HS-27A (cell line): Measurements from ENCODE around the gene PDX1.

Source experiments
- DNase-seq: peaks from one replicate; pipeline ENCODE4 v3.0.0-alpha.2; 2012; ENCODE audit warnings: low read depth, missing footprints

PDX1 gene

DNA sequence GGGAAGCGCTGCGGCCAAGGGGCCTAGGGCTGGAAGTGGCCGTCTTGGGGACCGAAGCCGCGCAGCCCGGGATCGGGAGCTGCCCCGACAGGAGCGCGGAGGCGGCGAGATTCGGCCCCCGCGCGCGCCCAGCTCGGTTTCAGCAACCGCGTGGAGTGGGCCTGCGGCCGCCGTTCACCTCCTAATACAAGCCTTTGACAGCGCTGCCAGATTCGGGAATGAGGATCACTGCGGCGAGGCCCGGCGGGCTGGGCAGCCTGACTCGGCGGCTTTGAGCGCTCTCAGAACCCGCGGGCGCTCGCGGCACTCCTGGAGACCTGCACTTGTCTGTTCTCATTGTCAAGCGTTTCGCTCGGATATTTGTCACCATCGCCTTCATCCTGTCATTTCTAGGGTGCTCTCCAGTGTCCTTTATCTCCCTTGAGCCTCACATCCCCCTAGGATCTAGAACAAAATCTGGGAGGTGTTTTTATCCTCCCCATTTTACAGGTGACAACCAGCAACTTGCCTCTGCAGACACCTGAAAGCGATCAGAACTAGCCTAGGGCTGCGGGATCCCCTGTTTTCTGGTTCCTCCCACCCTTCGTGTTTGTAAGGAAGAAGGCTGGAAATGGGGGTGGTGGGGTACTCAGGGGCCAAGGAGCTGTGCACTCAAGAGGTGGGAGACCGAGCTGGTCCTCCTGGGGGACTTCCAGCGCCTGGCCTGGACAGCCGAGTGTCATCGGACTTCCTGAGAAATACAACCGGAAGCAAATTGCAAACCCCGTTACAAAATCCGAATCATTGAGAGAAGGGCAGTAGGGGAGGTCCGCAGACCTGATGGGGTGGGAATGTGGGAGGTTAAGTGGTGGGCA is 50.8 kb downstream of the PDX1 start:
- DNase-seq, result no peak

DNA sequence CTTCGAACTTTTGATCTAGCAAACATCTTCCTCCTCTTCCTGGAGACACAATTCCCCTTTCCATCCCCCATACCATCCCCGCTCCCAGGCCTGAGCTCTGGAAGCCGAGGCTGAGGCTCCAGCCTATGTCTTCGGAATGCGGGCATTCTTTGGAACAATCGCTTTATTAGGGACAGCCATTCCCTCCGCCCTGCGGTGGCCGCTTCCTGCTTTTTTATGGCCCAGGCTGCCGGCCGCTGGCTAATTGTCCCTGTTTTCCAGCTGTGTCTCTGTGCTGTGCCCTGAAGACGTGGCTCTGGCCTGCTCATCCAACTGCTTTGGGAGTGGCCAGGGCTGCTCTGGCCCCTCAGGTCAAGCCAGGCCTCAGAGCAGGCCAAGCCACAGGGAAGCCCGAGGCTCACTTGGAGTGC is 51.4 kb downstream of the PDX1 start:
- DNase-seq, result no peak

DNA sequence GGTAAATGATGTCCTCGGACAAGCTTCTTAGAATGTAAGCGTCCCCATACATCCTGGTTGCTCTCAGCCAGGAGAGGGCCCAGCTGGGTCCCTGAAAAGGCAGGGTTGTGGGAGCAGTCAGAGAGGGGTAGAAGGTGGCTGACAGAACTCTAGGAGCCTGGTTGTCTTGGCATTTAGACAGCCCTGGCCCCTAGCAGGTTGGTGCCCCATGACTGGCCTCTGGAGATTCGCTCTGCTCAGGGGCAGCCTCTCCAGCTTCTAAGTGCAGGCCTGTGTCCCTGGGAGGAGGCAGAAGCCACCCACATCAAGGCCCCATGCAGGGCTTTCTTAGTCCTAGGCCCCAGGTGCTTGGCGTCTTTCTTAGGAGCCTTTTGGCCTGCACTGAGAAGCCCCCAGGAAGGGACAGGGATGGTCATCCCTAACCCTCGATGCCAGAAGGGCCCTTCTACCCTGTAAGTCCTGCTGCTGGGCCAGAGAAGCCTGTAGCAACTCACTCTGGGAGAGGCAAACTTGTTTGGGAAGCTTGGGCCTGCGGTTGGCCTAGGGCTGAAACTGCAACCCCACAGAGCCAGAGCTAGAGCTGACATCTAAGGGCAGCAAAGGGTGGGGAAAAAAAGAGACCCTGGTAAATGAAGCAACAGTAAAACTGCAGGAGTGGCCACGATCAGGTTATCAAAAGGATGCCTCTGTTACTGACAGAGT is 52.1 kb downstream of the PDX1 start:
- DNase-seq, result no peak

DNA sequence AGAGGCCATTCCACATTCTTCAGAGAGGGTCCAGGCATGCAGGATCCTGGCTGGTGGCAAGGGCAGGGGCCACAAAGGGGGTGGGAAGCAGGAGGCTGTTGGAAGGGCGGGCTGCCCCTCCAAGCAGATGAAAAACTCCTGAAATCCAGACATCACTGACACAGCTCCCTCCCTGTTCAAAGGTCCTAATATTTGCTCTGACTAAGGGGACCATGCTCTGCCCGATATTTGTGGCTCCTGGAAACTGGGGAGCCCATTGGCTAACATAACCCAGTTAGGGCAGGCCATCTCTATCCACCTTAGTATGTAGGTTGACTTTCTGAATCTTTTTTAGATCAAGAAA is 52.6 kb downstream of the PDX1 start:
- no peak for DNase-seq

DNA sequence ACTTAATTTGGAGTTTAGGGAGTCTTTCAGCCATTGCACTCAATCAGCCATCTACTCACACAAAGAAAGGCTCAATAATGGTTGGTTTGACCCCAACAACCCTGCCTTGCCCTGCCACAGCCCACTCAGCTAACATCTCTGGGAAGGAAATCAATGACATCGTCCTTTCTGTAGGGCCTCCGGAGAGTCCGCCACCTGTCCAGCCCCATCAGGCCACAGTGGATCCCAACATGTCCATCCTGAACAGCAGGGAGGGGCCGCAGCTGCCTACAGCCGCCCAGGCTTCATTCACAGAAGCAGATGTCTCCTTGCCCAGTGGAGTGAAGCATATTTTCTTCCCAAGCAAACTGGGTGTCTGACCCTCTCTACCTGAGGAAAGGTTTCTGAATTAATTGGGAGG is 53.5 kb downstream of the PDX1 start:
- DNase-seq, result no peak

DNA sequence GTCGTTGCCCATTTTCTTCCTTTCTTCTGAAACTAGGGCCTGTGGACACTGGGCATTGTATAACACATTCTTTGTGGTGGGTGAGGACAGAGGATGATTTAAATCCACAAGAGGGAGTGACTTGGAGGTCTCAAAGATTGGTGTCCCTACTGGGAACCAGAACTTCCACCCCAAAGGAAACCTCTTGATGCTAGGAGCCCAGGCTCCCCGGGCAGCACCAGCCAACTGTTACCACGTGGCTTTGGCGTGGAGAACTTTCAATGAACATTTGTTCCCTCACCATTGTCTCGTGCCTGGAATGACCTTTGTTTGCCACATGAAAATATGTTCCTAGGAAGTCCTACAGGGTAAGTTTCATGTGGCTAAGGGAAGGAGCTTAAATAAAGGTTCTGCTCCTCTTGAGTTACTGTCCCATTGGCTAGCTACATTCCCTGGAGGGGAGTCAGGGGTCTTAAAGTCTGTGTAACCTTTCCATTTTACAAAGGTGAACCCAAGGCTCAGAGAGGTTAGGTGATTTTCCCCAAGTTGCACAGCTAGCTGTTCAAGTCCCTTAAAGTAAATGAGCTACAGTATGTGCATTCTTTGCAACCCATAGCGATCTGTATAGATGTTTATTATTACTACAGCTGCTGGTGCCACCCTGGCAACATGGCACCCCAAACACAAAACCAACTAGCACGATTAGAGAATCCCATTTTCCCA is 54.3 kb downstream of the PDX1 start:
- DNase-seq, result no peak
